Activated CD4-positive, alpha-beta T cell treated with anti-CD3 and anti-CD28 coated beads for 48 hours (primary cell): ENCODE results near the gene TIMMDC1.

Experiments used
- DNase-seq: peaks from one replicate; pipeline ENCODE4 v3.0.0-alpha.2; 2020

TIMMDC1 gene, protein sequence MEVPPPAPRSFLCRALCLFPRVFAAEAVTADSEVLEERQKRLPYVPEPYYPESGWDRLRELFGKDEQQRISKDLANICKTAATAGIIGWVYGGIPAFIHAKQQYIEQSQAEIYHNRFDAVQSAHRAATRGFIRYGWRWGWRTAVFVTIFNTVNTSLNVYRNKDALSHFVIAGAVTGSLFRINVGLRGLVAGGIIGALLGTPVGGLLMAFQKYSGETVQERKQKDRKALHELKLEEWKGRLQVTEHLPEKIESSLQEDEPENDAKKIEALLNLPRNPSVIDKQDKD

DNA sequence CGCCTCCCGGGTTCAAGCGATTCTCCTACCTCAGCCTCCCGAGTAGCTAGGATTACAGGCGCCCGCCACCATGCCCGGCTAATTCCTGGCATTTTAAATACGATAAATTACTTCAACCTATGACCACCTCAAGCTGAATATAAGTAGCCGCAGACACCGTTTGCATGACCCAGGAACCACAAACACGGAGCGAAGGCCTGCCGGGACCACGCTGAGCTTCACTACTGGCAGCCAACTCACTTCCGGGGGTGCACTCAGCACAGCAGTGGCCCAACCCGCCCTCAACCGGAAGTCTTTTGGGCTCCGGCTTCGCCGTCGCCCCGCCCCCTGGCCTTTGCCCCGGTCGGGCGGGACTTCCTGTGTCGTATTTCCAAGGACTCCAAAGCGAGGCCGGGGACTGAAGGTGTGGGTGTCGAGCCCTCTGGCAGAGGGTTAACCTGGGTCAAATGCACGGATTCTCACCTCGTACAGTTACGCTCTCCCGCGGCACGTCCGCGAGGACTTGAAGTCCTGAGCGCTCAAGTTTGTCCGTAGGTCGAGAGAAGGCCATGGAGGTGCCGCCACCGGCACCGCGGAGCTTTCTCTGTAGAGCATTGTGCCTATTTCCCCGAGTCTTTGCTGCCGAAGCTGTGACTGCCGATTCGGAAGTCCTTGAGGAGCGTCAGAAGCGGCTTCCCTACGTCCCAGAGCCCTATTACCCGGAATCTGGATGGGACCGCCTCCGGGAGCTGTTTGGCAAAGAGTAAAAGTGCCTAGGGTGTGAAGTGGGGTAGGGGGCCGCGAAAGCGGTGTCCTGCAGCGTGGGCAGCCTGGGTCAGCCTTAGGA lies at the start of gene TIMMDC1:
TSS of gene TIMMDC1 (plus strand) at position 362 of the 826 bp plus-strand sequence. CDS start at position 549, 187 bp downstream.
- peak; percentile 98 for DNase-seq

DNA sequence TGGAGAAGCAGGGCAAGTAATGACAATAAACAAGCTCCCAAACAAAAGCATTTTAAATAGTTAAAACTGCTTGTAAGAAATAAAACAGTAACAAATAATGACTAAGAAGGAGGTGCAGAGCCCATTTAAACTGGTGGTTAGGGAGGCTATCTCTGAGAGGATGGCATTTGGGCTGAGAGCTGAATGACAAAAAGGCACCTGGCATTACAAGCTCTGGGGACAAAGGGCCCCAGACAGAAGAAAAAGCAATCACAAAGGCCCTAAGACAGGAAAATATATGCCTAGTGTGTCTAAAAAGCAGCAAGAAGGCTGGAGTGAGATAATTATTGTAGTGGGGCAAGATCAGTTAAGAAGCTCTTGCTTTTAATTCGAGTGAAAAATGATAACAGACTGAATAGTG lies 44.5 kb upstream of the TIMMDC1 start:
- no peak for DNase-seq

DNA sequence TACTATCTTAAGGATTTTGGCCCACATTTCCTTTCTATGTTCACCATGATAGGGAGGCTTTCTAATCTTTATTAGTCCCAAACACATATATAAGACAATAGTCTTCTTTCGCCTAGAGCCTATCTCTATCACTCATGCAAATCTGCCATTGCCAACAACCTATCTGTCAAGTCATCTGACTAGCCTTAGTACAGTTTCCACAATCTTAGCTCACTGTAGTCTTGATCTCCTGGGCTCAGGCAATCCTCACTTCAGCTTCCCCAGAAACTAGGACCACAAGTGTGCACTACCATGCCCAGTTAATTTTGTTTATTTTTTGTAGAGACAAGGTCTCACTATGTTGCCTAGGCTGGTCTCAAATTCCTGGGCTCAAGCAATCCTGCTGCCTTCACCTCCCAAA lies 41.9 kb upstream of the TIMMDC1 start:
- no peak for DNase-seq

DNA sequence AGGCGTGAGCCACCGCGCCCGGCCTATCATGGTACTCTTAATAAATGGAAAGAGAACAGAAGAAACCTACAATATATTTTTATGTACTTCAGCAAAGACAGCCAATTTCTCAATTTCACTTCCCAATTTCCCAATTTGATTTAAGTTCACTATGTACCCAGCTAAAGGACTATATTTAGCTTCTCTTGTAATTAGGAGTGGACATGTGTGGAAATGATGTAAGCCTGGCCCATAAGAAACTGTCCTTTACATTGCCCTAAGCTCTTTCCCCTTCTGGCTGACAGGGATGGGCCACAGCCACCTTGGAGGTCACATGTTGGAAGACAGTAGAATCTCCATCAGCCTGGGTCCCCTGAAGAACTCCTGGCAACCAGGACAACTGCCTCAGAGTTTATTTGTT lies 41.1 kb upstream of the TIMMDC1 start:
- no peak for DNase-seq

DNA sequence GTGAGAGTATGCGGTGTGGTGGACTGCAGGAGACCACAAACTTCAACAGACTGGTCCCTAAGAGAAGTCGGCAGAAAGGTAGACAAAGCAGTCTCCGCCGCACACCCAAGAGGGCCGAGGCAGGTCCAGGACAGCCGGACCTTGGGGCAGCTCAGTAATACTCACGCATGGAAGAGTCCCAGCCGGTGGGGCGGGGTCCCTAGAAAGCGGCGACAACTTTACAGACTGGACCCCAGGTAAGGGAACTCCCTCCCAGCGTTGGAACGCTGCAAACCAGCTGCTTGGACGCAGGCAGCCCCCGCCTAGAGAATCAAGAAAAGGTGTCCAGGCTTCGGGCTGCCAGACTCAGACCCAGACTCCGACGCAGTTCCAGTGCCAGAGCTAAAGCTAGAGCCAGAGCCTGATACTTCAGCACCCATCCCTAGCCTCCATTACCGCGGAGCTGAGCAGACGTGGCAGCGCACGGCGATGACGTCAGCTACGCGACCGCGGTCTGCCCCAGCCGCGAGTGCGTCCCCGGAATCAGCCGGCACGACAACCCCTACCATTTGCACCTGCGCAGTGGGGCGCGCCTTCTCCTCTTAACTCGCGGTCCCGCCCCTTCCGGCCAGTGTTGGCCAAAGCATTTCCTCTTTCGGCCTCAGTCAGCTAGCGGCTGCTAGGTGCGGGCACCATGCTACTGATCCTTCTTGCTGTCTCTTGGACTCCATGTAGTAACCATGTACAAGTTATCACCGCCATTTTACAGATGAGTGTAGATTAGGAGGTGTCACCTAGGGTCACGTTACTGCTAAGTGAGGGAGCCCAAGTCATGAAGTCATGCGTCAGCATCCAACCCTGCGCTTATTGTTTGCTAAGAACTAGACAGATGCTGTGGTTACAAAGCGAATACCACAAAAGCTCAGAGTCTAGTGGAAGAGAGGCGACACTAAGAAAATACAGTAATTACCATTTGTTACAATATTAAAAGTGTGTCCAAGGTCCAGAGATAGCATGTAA lies 34.9 kb upstream of the TIMMDC1 start, which contains the start of gene TMEM39A:
TSS of gene TMEM39A (minus strand) at position 445 of the 999 bp plus-strand sequence. CDS start 1,541 bp downstream, outside the sequence.
- DNase-seq, result peak; percentile 99

DNA sequence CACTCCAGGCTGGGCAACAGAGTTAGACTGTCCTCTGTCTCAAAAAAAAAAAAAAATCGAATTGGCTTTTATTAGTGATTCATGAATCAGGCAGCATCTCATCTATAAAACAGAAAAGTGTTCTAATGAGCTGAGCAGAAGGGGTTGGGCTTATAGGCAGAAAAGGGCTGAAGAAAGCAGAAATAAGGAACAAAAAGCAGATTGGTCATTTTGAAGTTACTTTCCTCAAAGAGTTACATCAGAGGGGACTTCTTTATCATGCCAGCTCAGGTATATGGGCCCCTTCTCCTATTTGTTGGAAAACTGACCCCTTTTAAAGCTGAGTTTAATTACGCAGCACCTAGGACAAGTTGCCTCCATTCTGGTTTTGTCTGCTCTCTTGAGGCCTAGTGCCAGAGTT lies 30.3 kb upstream of the TIMMDC1 start:
- DNase-seq, result no peak

DNA sequence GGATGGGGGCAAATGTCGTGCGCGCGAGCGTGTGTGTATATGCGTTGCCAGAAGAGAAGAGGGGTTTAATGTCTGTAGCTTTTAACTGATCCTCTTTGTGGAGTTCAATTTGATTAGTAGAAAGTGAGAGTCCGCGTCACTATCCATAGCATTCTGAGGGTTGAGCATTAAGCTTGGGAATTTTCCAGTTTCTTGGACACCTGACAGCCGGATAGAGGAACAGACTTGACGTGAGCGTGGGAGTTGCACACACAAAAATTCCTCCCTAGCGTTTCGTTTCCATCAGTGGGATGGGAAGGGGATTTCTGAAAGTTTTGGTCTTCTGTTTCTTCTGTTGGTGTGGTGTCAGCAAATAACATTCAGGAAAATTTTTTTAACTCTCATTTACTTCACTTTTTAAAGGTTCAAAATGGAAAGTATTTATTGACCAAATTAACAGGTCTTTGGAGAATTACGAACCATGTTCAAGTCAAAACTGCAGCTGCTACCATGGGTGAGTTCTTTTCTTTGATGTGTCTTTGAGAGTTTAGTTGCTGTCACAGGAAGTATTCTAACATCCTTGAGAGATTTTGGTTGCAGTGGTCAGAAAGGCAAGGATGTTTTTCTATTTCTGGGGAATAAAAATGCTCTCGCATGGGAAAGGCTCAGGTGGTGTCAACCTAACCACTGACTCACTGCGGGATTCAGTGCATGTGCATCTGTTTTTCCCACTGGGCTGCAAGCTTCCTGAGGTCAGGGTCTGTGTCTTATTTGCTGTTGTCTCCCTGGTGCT lies 28.7 kb upstream of the TIMMDC1 start:
- no peak for DNase-seq

DNA sequence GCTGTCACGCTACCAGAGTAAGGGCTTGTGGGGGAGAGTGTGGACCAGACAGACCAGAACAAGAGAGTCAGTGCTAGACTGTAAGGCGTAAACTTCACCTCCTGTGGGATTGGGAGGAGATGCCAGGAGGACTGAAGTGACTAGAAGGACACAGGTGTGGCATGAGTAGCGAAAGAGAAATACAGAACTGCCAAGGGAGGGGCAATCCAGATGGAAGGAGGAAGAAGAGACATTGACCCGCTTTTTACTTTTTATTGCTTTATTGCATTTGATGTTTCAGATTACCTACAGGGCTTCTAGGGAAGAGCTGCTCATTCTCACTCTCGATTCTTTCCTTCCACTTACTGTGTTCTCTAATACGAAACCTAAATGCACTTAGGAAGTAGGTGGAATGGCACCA lies 27.5 kb upstream of the TIMMDC1 start:
- DNase-seq, result no peak

DNA sequence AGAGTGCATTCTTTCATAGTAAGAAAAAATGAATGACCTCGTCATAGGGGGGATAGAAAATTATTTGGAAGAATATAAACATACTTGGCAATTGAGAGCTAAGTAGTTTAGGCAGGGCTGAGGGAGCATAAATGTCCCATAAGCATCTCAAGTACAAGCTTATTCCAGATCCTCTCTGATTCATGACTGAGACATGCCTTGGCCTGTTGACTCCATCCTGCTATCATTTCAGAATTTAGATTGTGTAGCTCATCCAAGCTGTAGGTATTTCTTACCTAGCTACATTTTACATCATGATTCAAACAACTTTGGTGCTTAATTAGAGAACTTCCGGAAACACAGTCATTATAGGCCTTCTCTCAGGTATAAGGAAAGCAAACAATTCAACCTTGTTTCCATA lies 17.3 kb upstream of the TIMMDC1 start:
- DNase-seq, result no peak

DNA sequence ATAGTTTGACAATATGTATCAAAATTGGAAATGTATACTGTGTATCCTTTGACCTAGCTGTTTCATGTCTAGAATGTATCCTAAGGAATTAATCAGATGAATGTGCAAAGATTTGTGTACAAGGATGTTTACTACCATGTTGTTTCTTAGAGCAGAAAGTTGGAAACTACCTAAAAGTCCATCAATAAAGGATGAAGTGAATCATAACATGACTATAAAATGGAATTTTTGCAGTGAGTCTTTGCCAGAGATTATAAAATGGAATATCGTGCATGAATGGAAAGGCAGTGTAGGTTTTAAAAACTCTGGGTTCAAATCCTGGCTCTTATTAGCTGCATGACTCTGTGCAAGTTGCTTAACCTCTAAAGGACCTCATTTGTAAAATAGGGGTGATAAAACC lies 15.2 kb upstream of the TIMMDC1 start:
- DNase-seq, result no peak

DNA sequence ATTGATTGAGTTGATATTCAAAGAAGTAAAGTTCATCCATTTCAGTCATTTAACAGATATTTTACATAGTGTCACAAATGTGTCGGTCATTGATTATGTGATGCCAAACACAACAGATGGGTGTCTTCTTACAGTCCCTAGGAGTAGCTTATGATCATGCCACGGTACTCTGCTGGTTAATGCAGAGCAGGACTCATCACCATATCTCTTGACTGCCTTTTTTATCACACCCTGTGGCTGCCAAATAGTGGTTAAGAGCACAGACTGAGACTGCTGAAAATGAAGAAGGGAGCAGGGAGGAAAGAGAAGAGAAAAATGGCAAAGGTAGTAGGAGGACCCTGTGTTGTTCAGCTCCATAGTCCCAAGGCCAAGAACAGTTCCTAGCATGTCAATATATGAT lies 12.8 kb upstream of the TIMMDC1 start:
- DNase-seq, result no peak

DNA sequence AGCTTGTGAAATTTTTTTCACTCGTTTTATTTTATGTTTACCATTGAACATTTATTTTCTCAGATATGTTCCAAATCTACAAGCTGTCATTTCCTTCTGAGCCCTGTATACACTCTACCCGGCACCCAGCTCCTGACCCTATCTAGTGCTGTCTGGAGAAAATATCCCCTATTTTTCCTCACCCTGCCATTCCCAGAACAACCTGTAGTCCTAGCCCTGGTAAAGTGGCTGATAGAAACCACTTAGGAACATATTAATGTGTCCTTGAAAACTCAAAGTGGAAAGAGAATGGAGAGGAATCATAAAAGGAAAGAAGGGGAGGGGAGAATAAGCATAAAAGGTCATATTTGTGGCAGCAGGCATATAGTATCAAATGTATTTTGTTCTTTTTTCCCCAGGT lies 8.2 kb upstream of the TIMMDC1 start:
- no peak for DNase-seq

DNA sequence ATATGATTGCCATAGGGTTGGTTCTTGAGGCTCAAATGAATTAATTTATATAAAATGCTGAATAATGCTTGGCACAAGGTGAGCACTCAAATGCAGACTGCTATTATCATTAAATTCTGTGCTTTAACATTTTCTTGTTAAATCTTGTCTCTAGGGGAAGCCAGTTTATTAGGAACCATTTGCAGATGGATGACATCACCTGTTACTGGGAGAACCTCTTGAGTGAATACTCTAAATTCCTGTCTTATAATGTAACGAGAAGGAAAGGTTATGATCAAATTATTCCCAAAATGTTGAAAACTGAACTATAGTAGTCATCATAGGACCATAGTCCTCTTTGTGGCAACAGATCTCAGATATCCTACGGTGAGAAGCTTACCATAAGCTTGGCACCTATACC lies 6.2 kb upstream of the TIMMDC1 start:
- DNase-seq, result no peak

DNA sequence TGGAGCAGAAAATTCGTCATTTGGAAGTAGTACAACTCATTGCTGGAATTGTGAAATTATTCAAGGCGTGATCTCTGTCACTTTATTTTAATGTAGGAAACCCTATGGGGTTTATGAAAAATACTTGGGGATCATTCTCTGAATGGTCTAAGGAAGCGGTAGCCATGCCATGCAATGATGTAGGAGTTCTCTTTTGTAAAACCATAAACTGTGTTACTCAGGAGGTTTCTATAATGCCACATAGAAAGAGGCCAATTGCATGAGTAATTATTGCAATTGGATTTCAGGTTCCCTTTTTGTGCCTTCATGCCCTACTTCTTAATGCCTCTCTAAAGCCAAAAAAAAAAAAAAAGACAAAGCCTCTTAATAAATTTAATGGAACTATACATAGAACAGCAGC lies 5.5 kb upstream of the TIMMDC1 start:
- DNase-seq, result no peak

DNA sequence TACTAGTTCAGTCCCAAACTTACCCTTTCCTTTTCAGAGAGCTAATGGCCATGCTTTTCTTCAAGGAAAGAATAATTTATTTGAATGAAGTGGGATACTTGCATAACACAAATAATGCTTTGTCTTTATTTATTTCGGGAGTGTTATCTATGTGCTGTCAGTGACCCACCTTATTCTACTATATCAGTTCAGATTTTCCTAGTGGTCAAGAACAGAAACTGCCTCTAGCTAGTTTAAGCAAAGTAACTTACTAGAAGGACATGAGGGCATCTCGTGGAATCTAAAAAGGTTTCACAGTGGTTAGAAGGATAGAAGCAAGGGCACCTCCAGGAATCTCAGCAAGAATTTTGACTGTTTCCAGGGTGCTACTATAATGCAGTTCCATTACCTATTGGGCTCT lies 3.8 kb upstream of the TIMMDC1 start:
- DNase-seq, result no peak

DNA sequence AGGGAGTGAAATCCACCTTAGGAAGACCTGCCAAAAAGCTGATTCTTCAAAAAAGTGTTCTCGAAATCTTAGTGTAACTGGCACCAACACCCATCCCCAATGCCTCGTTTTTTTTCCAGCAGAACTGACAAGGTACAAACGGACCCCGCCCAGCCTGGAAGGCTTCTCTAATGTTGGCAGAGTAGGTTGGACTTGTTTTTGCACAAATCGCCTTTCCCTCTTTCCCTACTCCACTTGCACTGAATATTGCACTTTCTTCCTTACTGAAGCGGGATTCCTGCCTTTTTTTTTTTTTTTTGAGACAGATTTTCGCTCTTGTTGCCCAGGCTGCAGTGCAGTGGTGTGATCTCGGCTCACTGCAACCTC lies 544 bp upstream of the TIMMDC1 start:
- DNase-seq, result peak; percentile 15

DNA sequence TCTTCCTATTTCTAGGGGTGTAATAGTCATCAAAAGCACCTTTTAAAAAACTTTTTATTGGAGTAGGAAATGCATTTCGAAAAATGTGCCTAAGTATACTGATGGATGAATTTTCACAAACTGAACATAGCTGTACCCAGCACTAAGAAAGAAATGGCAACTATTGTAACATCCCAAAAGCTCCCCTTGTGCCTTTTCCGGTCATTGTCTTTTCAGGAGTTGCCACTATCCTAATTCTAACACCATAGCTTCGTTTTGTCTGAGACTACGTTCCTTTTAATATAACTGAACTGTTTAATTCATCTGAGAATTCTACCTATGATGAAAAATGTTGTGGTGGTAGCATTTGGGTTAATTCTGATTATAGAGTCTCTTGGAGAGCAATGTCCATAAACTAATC lies 1.9 kb downstream of the TIMMDC1 start:
- DNase-seq, result no peak

DNA sequence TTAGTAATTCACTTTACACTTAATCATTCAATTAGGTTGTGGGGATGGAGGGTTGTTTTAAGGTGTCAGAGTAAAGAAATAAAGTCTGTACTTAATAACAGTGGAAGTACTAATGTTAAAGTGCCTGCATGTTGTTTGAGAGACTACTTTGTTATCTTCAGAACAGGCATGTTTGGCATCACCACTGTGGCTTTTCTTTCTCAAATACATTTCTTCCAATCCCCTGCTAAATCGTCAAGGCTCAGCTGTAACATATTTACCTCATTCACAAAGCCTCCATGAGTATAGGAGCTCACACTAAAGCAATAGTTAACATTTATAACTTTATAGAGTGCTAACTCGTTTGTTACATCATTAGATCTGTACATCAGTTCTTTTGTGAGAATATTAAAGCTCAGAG lies 2.6 kb downstream of the TIMMDC1 start:
- no peak for DNase-seq

DNA sequence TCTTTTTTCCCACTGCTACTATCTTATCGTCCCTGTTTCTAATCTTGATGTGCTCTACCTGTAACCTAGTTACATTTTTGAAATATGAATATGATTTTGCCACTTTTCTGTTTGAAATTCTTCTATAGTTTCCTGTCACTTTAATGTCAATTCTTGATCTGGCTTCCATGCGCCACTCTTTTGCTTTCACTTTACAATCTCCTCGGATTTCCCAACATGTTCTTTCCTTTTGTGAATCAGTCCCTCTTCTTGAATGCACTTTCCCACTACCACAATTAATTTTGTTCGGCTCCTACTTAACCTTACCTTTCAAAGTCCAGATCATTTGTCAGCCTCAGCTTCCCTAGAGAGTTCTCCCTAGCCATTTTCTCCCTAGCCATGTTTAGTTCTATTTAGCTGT lies 8.3 kb downstream of the TIMMDC1 start:
- DNase-seq, result no peak

DNA sequence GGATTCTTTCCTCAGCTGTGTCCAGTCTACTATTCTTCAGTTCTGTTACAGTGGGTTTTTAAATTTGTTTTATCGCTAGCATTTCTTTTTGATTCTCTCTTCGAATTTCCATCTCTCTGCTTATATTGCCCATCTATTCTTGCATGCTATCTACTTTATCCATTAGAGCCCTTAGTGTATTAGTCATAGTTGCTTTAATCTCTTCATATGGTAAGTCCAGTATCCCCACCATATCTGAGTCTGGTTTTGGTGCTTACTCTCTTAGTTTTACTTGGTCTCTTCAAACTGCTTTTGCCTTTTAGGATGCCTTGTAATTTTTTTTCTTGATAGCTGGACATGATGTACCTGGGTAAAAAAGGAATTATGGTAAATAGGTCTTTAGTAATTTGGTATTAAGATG lies 9.1 kb downstream of the TIMMDC1 start:
- DNase-seq, result no peak

DNA sequence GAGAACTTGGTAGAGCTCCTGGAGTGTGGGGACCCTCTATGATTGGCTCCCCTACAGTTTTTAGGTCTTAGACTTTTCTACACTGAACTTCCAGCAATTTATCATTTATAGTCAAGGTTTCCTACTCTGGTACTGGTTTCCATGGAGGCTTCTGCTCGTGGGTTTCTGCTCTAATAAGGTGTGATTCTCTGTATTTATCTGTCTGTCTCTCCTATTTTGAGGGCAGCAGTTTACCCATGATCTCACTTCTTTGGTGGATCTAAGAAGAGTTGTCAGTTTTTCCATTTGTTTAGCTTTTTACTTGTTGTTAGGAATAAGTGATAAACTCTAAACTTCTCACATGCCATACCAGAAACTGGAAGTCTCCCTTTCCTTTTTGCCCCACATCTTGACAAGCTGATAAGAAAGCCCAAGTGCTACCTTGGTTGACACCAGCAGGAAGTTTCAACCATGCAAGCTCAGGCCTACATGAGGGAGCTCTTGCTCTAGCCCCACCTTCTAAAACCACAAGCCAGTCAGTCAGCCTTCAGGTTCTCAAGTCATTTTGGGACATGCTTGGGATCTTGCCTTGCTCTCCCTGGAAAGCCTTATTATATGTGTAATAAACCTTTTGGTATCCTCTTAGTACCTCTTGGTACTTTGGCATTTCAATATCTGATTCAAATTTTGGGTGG lies 10.0 kb downstream of the TIMMDC1 start:
- peak; percentile 37 for DNase-seq

DNA sequence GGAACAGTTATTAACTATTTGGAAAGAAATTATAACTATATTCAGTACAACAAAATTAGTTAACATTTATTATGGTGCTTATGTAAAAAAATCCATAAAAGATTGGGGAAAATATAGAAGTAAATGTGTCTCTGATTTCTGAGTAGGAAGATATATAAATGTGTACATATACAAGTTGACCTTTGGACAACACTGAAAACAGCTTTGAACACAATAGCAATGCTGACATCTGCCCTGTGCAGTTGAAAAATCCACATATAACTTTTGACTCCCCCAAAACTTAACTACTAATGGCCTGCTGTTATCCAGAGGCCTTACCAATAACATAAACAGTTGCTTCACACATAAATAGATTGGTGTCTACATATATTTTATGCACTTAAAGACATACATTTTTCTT lies 12.3 kb downstream of the TIMMDC1 start:
- DNase-seq, result no peak
